GM19395 (cell line): Measurements from ENCODE around the gene SLC38A8.

Experiments
- ATAC-seq: cut with Tn5 transposase; IDR thresholded peaks from one replicate; pipeline ENCODE4 v1.9.1; 2021; ENCODE audit warnings: mild to moderate bottlenecking, moderate library complexity; ENCODE audit not compliant: unreplicated experiment

Gene SLC38A8

DNA sequence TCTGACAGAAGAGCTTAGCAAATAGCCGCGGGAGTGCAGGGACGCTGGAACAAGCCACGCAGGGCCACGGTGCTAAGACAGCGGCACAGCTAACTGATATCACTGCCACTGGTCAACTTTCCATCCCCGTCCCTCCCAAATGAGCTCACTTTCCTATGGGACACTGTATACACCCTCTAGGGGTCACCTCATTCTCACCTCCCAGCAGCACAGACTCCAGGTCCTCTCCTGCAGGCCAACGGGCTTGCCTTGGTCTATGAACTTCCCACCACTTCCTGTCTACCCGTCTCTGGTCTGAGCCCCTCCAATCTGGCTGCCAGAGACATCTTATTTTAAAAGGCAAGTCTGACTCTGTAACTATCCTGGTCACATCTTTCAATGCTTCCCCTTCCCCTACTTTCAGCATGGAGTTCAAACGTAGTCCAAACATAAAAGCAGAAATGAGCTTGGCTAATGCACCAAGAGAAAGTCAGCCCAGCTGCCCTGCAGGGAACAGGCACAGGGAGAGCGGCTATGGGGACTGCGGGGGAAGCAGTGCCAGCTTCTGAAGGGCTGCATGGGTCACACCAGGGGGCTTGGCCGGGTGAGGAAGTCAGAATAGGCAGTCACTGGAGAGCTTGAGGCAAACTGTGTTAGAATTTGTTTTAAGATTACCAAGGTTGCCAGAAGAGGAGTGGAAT is 26.3 kb upstream of the SLC38A8 start:
- no peak for ATAC-seq

DNA sequence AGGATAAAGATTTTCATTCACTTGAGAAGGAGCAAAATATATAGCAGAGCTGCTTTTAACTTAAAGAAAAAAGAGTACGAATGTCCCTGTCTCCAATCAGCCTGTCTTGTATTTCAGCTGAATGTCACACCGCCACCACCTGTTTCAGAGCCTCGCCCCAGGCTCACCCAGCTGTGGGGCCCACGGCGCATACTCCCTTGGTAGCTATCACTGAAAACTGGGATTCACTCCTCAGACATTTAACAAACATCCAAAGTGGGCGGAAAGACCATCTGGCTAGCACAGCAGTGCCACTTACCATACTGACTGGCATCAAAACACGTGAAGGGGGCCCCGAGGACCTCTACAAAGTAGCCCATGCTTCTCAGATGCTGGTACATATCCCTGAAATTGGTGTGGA is 25.4 kb upstream of the SLC38A8 start:
- no peak for ATAC-seq

- ATAC-seq = no peak
Measured at GRCh38 chr16:84067640-84068039, 25.0 kb upstream of the SLC38A8 start.

DNA sequence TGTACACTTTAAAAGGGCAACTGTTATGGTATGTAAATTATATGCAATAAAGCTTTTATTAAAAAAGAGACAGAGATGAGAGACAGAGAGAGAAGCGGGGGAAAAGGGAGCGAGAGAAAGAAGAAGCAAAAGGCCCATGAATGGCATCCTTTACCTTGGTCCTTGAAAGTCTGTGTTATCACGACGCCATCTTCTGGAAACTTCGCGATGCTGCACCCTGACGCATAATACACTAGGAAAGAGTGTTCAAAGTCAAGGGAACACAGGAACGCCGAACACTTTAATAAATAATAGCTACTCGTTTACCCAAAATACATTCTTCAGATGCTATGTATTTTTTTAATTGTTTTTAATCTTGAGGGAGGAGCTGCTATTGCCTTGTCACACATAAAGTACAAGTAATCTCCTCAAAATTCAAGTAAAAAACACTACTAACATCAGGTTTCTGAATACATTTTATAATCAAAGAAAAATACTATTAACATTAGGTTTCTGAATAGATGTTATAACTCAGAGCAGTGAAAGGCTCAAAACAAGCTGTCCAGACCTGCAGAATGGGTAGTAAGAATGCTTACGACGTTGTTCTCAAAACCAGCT is 23.0 kb upstream of the SLC38A8 start:
- no peak for ATAC-seq

GRCh38 chr16:84063980-84064379 is 21.4 kb upstream of the SLC38A8 start:
- no peak for ATAC-seq

DNA sequence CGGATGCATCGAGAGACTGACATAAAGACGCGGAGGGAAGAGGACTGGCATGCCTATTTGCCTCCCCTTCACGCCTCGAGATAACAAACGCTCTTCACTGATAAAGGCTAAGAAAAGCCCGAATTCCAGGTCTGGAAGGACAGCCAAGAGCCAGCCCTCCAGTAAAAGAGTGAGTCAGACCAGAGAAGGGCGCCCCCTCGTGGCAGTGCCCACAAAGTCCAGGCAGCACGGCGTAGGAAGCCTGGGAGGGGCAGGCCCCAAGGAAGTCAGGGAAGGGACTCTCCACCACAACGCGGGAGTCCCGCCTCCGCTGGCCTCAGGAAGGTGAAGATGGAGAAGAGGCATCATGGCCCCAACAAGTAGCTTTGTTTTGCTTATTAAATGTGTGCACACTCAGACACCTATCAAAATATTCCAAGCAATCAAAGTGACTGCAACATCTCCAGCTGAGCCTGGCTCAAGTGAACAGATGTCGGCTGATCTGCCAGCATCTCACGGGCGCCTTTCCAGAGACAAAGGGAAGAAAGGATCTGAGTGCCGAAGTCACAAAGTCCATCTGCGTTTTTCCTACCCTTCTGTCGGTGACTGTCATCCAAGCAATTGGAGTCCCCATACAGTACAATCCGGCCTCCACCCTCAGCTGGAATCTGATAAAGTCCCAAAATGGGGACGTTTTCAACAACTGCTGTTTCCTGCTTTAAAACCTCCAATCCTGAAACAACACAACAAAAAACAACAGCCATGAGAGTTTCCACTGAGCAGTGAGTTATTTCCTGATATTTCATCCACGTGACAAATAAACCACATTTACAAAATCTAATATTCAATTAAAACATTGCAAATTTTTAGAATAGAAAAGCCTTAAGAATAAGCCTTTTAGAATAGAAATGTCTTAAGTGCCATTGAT is 20.4 kb upstream of the SLC38A8 start:
- ATAC-seq = no peak

GRCh38 chr16:84061236-84061819 is 18.7 kb upstream of the SLC38A8 start:
- no peak for ATAC-seq

- no peak for ATAC-seq
Measured at GRCh38 chr16:84059946-84060901, 17.6 kb upstream of the SLC38A8 start.

DNA sequence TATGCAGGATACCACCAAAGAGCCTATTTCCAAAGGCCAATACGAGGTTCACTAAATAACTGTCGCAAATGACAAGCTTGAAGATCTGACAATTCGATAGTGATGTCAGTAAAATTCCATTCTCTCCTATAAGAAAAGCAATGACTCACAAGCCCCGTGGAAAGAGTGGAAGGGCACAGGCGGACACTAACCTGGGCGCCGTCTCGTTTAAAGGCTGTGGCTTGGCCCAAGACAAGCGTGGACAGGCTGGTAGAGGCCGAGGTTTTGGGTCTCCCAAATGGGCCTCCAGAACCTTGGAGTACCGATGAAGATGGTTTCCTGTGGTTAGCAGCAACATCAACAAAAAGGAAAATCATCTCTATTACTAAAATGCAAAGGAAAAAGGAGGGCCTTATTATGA is 16.5 kb upstream of the SLC38A8 start:
- no peak for ATAC-seq

- ATAC-seq = no peak
Measured at GRCh38 chr16:84058664-84059063, 16.1 kb upstream of the SLC38A8 start.

DNA sequence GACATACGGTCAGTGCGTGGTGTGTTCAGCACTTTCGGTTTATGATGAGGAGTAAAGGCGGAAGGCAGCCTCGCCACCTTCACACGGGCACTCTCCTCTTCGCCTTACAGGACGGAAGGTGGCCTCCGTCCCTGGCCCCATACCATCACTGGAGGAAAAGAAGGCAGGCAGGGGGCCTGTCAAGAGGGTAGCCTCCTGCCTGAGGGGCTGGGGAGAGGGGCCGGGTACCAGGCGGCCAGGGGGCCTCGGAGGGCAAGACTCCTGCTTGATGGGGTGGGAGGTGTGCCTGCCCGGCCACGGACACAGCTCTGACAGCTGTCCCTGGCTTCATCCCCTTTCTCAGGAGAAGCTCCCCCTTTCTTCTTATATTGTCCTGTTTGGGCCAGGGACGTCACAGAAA is 15.6 kb upstream of the SLC38A8 start:
- no peak for ATAC-seq

GRCh38 chr16:84056933-84057332 is 14.3 kb upstream of the SLC38A8 start:
- ATAC-seq = no peak

GRCh38 chr16:84055801-84056634 is 13.4 kb upstream of the SLC38A8 start:
- ATAC-seq = no peak

DNA sequence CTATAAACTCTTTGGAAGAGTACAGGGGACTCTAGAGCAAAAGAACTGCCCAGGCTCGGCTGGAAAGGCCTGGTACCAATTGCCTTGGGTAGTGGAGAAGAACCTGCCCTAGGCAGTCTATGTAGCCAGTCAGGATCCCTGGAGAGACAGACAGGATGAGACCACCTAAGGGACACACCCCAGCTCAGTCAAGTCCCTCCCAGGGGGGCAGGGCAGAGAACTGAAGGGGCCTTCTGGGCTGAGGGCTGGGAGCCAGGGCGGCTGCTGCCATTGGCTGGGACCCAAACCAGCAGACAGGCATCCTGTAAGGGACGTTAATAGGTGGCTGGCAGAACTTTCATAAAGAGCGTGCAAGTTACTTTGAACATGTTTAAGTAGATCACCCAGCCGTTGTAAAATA is 12.8 kb upstream of the SLC38A8 start:
- ATAC-seq = no peak

DNA sequence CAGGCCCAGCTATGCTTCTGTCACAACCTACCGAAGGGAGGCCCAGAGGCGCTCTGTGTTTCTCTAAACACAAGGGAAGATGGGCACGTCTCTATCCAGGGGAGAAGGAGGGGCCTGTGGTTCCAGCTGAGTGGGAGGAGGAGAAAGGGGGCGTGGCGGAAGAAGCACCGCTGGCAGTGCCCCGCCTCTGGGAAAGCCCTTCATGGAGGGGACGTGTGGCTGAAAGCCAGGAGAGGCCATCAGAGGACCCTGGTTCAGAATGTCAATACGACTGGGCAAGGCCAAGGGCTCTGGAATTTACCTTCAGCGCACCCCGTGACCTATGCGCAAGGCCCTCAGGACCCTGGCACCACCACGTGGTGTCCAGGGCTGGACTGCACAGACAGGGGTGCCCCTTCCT is 12.3 kb upstream of the SLC38A8 start:
- no peak for ATAC-seq

DNA sequence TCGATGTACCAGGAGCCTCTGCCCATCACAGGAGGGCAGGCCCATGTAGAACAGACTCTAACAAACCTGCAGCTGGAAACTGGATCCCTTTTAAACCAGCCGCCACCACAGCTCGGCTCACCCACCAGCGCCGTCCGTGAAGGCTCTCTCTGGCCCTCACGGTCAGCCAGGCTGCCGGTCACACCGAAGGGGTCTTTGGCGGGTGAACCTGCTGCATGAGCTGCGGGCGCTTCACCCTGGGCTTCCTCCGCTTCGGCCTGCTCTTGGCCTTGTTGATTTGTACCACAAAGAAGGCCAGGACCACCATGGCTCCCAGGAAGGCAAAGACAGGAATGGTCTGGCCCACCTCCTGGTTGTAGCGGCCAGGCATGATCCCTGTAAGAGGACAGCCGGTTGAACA is 11.7 kb upstream of the SLC38A8 start:
- ATAC-seq = no peak

DNA sequence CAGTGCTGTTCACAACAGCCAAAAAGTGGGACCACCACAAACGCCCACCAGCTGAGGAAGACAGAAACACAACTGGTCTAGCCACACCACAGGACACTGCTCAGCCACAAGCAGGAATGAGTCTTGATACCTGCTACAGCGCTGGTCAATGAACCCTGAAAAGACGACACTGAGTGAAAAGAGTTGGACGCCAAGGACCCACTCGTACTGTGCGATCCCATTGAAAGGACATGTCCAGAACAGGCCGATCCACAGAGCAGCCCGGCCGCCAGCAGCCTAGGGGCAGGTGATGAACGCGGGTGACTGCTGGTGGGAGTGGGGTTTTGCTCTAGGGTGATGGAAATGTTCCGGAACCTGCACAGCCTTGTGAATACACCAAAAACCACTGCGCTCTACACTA is 10.6 kb upstream of the SLC38A8 start:
- ATAC-seq = no peak

- no peak for ATAC-seq
Measured at GRCh38 chr16:84052071-84052622, 9.6 kb upstream of the SLC38A8 start.

GRCh38 chr16:84050316-84050715 is 7.7 kb upstream of the SLC38A8 start:
- no peak for ATAC-seq
